ENCODE data around the gene LSM12.

GRCh38 chr17:44076716-44077594 lies 10.5 kb upstream of the LSM12 start:
- TF ChIP-seq TAF1 (IDR thresholded peaks at IDR 0.05; ENCODE audit: borderline replicate concordance, low read depth, low read length): no peak
- no peak for TF ChIP-seq POLR2A (IDR thresholded peaks at IDR 0.05; ENCODE audit: low read depth, low read length)
